CD14-positive monocyte (primary cell): Measurements from ENCODE around the gene RNF169. TPM values are rescaled to one million over a fixed set of nuclear protein-coding genes. Genes with fewer than 3 reads are reported as not detected.

ENCODE experiments used
- DNase-seq, 3 donors: peaks; one replicate each; pipeline ENCODE4 v3.0.0-alpha.2; 2011 to 2022
- H2AFZ ChIP-seq: 2 replicates; pipeline ENCODE4 v1.6.0; 2012; ENCODE audit warnings: mild to moderate bottlenecking, low read depth, low read length, inconsistent platforms; ENCODE audit not compliant: insufficient read depth, poor library complexity, severe bottlenecking
- H3K27ac ChIP-seq, 2 donors: 1 replicate in 1 of 2; 2 replicates in 1 of 2; pipeline ENCODE4 v1.5.1; 2012 to 2013; ENCODE audit warnings: low read length in 2 of 2, control low read depth in 1 of 2, inconsistent platforms in 1 of 2, low read depth in 1 of 2, mild to moderate bottlenecking in 1 of 2
- H3K27me3 ChIP-seq, 2 donors: one replicate each; pipeline versions ENCODE4 v1.6.0 to v1.6.1; 2011 to 2013; ENCODE audit warnings: low read length in 2 of 2; ENCODE audit not compliant: control insufficient read depth in 2 of 2, insufficient read depth in 2 of 2
- H3K36me3 ChIP-seq, 2 donors: replicated peaks in 1 of 2; 1 replicate in 1 of 2; 2 replicates in 1 of 2; pipeline versions ENCODE4 v1.5.1 to v1.6.1; 2012 to 2013; ENCODE audit warnings: low read length in 2 of 2, control low read depth in 1 of 2, inconsistent platforms in 1 of 2, mild to moderate bottlenecking in 1 of 2; ENCODE audit not compliant: insufficient read depth in 2 of 2, control insufficient read depth in 1 of 2
- H3K4me1 ChIP-seq, 2 donors: 1 replicate in 1 of 2; 2 replicates in 1 of 2; pipeline versions ENCODE4 v1.5.1 to v1.6.1; 2012 to 2013; ENCODE audit warnings: low read length in 2 of 2, control low read depth in 1 of 2, inconsistent platforms in 1 of 2, mild to moderate bottlenecking in 1 of 2, moderate library complexity in 1 of 2; ENCODE audit not compliant: insufficient read depth in 2 of 2, control insufficient read depth in 1 of 2
- H3K4me2 ChIP-seq: replicated peaks from 2 replicates; pipeline ENCODE3; 2012; ENCODE audit warnings: low read length, moderate library complexity, mild to moderate bottlenecking; ENCODE audit not compliant: poor library complexity, severe bottlenecking; ENCODE audit errors: extremely low read depth
- H3K4me3 ChIP-seq, 3 experiments: fragments of 200-600 bp in 1 of 3; sonication (generic) in 1 of 3; replicated peaks in 1 of 3; 1 replicate in 2 of 3; 2 replicates in 1 of 3; pipeline ENCODE4 v1.5.1; 2011 to 2013; ENCODE audit warnings: low read length in 3 of 3, mild to moderate bottlenecking in 3 of 3, control low read depth in 2 of 3, low read depth in 2 of 3, inconsistent platforms in 1 of 3, moderate library complexity in 1 of 3
- H3K79me2 ChIP-seq: 2 replicates; pipeline ENCODE4 v1.6.0; 2012; ENCODE audit warnings: mild to moderate bottlenecking, control low read depth, inconsistent platforms, low read length, moderate library complexity; ENCODE audit not compliant: insufficient read depth
- H3K9ac ChIP-seq: 2 replicates; pipeline ENCODE4 v1.6.0; 2017; ENCODE audit warnings: low read length, mild to moderate bottlenecking; ENCODE audit not compliant: insufficient read depth, poor library complexity, severe bottlenecking
- H3K9me3 ChIP-seq, 2 donors: replicated peaks in 1 of 2; 1 replicate in 1 of 2; 2 replicates in 1 of 2; pipeline versions ENCODE4 v1.5.1 to v1.6.1; 2012 to 2013; ENCODE audit warnings: low read length in 2 of 2, control low read depth in 1 of 2; ENCODE audit not compliant: control insufficient read depth in 1 of 2, insufficient read depth in 1 of 2
- H4K20me1 ChIP-seq: 2 replicates; pipeline ENCODE4 v1.6.0; 2012; ENCODE audit warnings: mild to moderate bottlenecking, low read length, control low read depth, moderate library complexity; ENCODE audit not compliant: insufficient read depth
- H3K27ac Mint-ChIP-seq, 7 donors: one replicate each; pipeline ENCODE4 v1.8.0; 2020; ENCODE audit warnings: mild to moderate bottlenecking in 7 of 7, mixed read lengths in 7 of 7, moderate library complexity in 6 of 7, inconsistent platforms in 2 of 7
- H3K27me3 Mint-ChIP-seq, 3 donors: one replicate each; pipeline ENCODE4 v1.8.0; 2021 to 2022; ENCODE audit warnings: low read depth in 3 of 3, mild to moderate bottlenecking in 3 of 3, mixed read lengths in 3 of 3, moderate library complexity in 3 of 3, inconsistent platforms in 1 of 3
- H3K36me3 Mint-ChIP-seq, 2 donors: one replicate each; pipeline ENCODE4 v1.8.0; 2020; ENCODE audit warnings: mixed read lengths in 2 of 2, inconsistent platforms in 1 of 2, mild to moderate bottlenecking in 1 of 2
- H3K4me1 Mint-ChIP-seq: one replicate; pipeline ENCODE4 v1.8.0; 2020; ENCODE audit warnings: mild to moderate bottlenecking, mixed read lengths
- H3K4me3 Mint-ChIP-seq, 2 donors: one replicate each; pipeline ENCODE4 v1.8.0; 2020; ENCODE audit warnings: mild to moderate bottlenecking in 2 of 2, mixed read lengths in 2 of 2, moderate library complexity in 1 of 2
- H3K9me3 Mint-ChIP-seq, 7 donors: one replicate each; pipeline ENCODE4 v1.8.0; 2020 to 2022; ENCODE audit warnings: mixed read lengths in 7 of 7, mild to moderate bottlenecking in 6 of 7, moderate library complexity in 6 of 7, inconsistent platforms in 2 of 7
- CTCF ChIP-seq: fragments of 200-600 bp; IDR thresholded peaks from one replicate; pipeline ENCODE4 v1.8.0; 2022; ENCODE audit warnings: antibody characterized with exemption, mild to moderate bottlenecking
- WGBS: methylation state at CpG from one replicate; pipeline ENCODE4 v1.1.5; 2013; ENCODE audit warnings: missing lambda C conversion rate; ENCODE audit not compliant: insufficient coverage; 5-methylcytosine and 5-hydroxymethylcytosine counted together
- intact Hi-C, 2 donors: fragments of 100-400 bp; cut with micrococcal nuclease; formaldehyde crosslinking; loops; one replicate each; pipeline versions ENCODE4 v1.15.0 to v1.15.1; 2023
- polyA plus RNA-seq, 3 donors: library from polyadenylated mRNA; depleted of rRNA in 1 of 3; unstranded in 2 of 3; stranded (reverse) in 1 of 3; fragments of 300-500 nt in 2 of 3; fragments of >200 nt in 1 of 3; fragmentation: Illumina TruSeq in 2 of 3; gene quantifications; 1 replicate in 2 of 3; 2 replicates in 1 of 3; pipeline ENCODE4 v1.2.3, GENCODE V29; 2012 to 2021

RNF169 gene
- polyA plus RNA-seq, 3 donors = 1.4 to 16.2 (median 2.0) TPM

DNA sequence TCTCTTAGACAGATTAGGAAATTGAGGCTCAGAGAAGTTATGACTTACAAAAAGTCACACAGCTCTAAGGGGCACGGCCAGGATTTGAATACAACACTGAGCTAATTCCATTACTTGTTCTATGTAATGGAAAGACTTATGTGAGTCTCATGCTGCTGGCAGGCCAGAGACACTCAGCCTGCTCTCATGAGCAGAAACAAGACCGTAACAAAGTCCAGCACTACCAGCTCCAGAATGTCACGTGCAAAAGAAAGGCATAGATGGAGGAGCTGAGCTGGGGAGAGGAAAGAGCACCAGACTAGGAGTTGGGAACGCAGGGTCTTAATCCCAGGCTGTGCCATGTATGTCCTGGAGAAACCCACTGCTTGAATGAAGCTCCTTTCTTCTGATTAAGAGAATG, 19.3 kb upstream of the RNF169 start:
- Histone ChIP-seq H3K4me2 (no peak overlapping the region), H3K4me3 (no peak overlapping the region), H3K4me1 (no peaks in the 10 kb centered on the region), H3K79me2 (no peaks in the 10 kb centered on the region), H3K27me3 (peaks cover 48 to 66% of the 10 kb centered on the region in 2 donors), H3K27ac (no peak overlapping the region), H3K36me3 (no peaks in the 10 kb centered on the region), H3K9me3 (peaks cover 0 to 19% of the 10 kb centered on the region in 2 donors), H2AFZ (no peak overlapping the region), H3K9ac (no peak overlapping the region), H4K20me1 (no peaks in the 10 kb centered on the region)
- H3K36me3 Mint-ChIP-seq = peaks cover 0 to 3% of the 10 kb centered on the region in 2 donors
- WGBS = 75% methylated on average over 2 of the region's 4 CpGs
- H3K4me3 Mint-ChIP-seq = peak overlapping the region in 1 of 2 donors; percentile 94
- H3K27ac Mint-ChIP-seq = no peak overlapping the region
- peaks cover 57 to 76% (median 61%) of the 10 kb centered on the region in 3 donors for H3K27me3 Mint-ChIP-seq
- H3K4me1 Mint-ChIP-seq = peaks cover 8% of the 10 kb centered on the region
- DNase-seq = no peak
- intact Hi-C loops = no loop called here
- no peak for TF ChIP-seq CTCF
- peaks cover 0 to 16% (median 6%) of the 10 kb centered on the region in 7 donors for H3K9me3 Mint-ChIP-seq

DNA sequence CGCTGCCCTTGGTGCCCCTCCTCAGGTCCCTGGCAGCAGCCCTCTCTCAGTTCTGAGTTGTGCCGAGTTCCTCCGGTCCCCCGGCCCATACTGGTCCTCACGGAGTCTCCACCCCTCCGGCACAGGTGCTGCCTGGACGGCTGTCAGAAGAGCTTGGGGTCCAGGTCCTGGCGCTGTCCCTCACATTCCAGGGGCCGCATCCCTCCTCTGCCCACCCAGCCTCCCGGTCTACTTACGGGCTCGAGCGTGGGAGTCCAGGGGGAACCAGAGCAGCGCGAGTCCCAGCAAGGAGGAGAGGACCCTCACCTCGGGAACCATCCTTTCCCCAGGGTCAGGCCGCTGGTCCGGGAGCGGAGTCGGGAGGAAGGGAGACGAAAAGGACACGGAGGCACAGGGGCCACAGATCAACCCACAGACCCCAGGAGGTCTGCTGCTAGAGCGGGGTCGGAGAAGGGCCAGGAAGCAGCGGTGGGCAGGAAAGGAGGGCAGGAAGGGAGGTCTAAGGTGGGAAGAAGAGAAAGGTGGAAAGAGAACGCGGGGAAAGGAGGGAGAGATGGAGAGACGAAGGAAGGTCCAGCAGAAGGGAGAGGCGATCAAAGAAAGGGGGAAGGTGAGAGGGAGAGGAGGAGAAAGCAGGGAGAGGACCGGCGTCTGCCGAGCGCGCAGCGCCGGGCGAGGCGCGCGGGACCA, 17.9 kb upstream of the RNF169 start:
- Mint-ChIP-seq H3K4me3 (peak overlapping the region in 1 of 2 donors; percentile 94), H3K27ac (no peak overlapping the region)
- H3K4me2 ChIP-seq = no peak overlapping the region

More for the DNA sequence above, 17.9 kb upstream of the RNF169 start:
- intact Hi-C loops = no loop called here
- Mint-ChIP-seq H3K27me3 (peaks cover 52 to 75% (median 53%) of the 10 kb centered on the region in 3 donors), H3K9me3 (peaks cover 0 to 16% (median 6%) of the 10 kb centered on the region in 7 donors), H3K36me3 (peaks cover 0 to 3% of the 10 kb centered on the region in 2 donors), H3K4me1 (peaks cover 8% of the 10 kb centered on the region)
- Histone ChIP-seq H3K36me3 (no peaks in the 10 kb centered on the region), H3K9ac (no peak overlapping the region), H4K20me1 (no peaks in the 10 kb centered on the region), H2AFZ (no peak overlapping the region), H3K27ac (no peak overlapping the region), H3K4me3 (no peak overlapping the region), H3K4me1 (no peaks in the 10 kb centered on the region), H3K79me2 (no peaks in the 10 kb centered on the region), H3K27me3 (peaks cover 48 to 61% of the 10 kb centered on the region in 2 donors), H3K9me3 (peaks cover 0 to 19% of the 10 kb centered on the region in 2 donors)
- no peak for DNase-seq
- TF ChIP-seq CTCF = no peak
- 2% methylated on average over 37 of the region's 40 CpGs for WGBS
